ENCODE measurements around the gene TRIM31.

TRIM31 gene

GRCh38 chr6:30154709-30155519 is 42.0 kb upstream of the TRIM31 start:
- H3K9me3 ChIP-seq (ENCODE audit: control insufficient read depth, low read depth, low read length) = no peaks in the 10 kb centered on the region
- no peaks in the 10 kb centered on the region for H3K36me3 ChIP-seq (ENCODE audit: control insufficient read depth, low read depth, low read length)
- no peak overlapping the region for H3K9ac ChIP-seq (ENCODE audit: low read length)
- no peak overlapping the region for H3K27ac ChIP-seq (ENCODE audit: low read length)
- H3K4me1 ChIP-seq (ENCODE audit: control insufficient read depth, low read depth, low read length) = no peaks in the 10 kb centered on the region
- no peaks in the 10 kb centered on the region for H3K27me3 ChIP-seq (ENCODE audit: control insufficient read depth, insufficient read depth, low read length)
- no peak overlapping the region for H3K4me3 ChIP-seq (ENCODE audit: low read length)

DNA sequence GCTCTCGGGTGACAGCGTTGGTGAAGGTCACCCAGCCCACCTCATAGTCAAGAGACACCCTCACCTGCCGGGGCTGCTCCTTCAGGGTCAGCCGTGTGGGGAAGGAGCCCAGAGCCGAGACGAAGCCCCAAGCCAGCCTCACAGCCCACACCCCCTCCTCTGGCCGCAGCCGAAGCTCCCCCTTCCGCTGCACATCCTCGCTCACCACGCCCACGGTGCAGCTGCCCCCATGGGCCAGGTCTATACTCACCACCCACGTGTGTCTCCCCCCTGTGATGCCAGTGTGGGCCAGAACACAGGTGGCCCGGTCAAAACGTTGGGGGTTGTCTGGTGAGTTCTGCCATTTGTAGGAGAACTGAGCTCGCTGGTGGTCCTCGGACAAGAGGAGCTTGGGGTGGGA is 41.2 kb upstream of the TRIM31 start:
- no peak overlapping the region for H3K4me3 ChIP-seq (ENCODE audit: low read length)
- no peaks in the 10 kb centered on the region for H3K4me1 ChIP-seq (ENCODE audit: control insufficient read depth, low read depth, low read length)
- H3K27ac ChIP-seq (ENCODE audit: low read length) = no peak overlapping the region
- H3K36me3 ChIP-seq (ENCODE audit: control insufficient read depth, low read depth, low read length) = no peaks in the 10 kb centered on the region
- H3K9me3 ChIP-seq (ENCODE audit: control insufficient read depth, low read depth, low read length) = no peaks in the 10 kb centered on the region
- no peak overlapping the region for H3K9ac ChIP-seq (ENCODE audit: low read length)
- no peaks in the 10 kb centered on the region for H3K27me3 ChIP-seq (ENCODE audit: control insufficient read depth, insufficient read depth, low read length)

GRCh38 chr6:30152910-30153610 is 40.2 kb upstream of the TRIM31 start:
- Histone ChIP-seq H3K4me1 (ENCODE audit: control insufficient read depth, low read depth, low read length) (no peaks in the 10 kb centered on the region), H3K9me3 (ENCODE audit: control insufficient read depth, low read depth, low read length) (no peaks in the 10 kb centered on the region), H3K4me3 (ENCODE audit: low read length) (no peak overlapping the region), H3K9ac (ENCODE audit: low read length) (no peak overlapping the region), H3K36me3 (ENCODE audit: control insufficient read depth, low read depth, low read length) (no peaks in the 10 kb centered on the region), H3K27me3 (ENCODE audit: control insufficient read depth, insufficient read depth, low read length) (no peaks in the 10 kb centered on the region), H3K27ac (ENCODE audit: low read length) (no peak overlapping the region)

GRCh38 chr6:30152016-30152673 is 39.3 kb upstream of the TRIM31 start:
- Histone ChIP-seq H3K27me3 (ENCODE audit: control insufficient read depth, insufficient read depth, low read length) (no peaks in the 10 kb centered on the region), H3K27ac (ENCODE audit: low read length) (no peak overlapping the region), H3K9me3 (ENCODE audit: control insufficient read depth, low read depth, low read length) (no peaks in the 10 kb centered on the region), H3K36me3 (ENCODE audit: control insufficient read depth, low read depth, low read length) (no peaks in the 10 kb centered on the region), H3K4me1 (ENCODE audit: control insufficient read depth, low read depth, low read length) (no peaks in the 10 kb centered on the region), H3K4me3 (ENCODE audit: low read length) (no peak overlapping the region), H3K9ac (ENCODE audit: low read length) (no peak overlapping the region)

DNA sequence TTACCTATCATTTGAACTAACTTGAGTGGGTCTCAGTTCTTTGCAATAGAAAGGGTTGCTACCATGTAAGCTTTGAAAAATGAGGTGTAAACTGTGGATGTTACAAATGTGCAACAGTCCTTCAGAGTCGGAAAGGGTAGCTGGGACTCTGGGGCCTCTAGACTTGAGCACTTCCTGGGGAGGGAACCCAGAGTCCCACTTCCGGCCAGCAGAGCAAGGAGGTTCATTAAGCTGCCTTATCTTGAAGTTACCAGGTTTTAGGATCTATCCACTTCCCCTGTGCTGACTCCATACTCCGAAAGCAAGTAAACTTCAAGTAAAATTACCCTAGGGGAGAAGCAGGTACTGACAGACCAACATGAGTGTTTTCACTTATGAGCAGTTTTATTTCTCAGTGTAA is 38.7 kb upstream of the TRIM31 start:
- Histone ChIP-seq H3K9me3 (ENCODE audit: control insufficient read depth, low read depth, low read length) (no peaks in the 10 kb centered on the region), H3K36me3 (ENCODE audit: control insufficient read depth, low read depth, low read length) (no peaks in the 10 kb centered on the region), H3K27me3 (ENCODE audit: control insufficient read depth, insufficient read depth, low read length) (no peaks in the 10 kb centered on the region), H3K4me3 (ENCODE audit: low read length) (no peak overlapping the region), H3K4me1 (ENCODE audit: control insufficient read depth, low read depth, low read length) (no peaks in the 10 kb centered on the region), H3K9ac (ENCODE audit: low read length) (no peak overlapping the region), H3K27ac (ENCODE audit: low read length) (no peak overlapping the region)

DNA sequence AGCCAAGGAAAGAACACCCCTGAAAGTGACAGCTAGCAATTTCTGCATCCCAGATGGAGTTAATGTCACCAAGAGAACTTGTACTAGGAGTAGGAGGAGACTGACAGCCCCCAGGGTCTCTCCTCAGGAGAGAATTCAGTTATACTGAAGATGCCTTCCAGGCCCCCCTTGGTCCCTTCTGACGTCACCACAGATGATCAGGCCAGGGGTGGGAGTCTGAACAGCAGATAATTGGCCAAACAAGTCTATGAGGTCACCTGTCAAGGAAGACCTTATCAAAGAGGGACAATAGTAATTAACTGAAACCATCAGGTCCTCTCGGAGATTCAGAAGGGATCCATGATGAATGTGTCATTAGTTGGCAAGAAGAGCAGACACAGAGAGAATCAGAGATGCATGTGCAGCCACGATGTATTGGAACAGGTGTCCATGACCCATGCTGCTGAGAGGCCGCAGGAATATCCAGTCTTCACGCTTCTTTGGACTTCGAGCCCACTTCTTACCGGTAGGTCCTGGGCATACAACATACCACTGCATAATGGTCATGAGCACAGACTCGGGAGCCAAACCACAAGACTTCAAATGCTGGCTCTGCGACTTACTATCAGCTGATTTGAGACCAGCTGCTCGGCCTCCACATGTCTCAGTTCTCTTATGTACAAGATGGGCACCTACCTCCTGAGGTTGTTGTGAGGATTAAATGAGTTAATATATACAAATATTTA is 37.9 kb upstream of the TRIM31 start:
- H3K27ac ChIP-seq (ENCODE audit: low read length) = no peak overlapping the region
- no peaks in the 10 kb centered on the region for H3K27me3 ChIP-seq (ENCODE audit: control insufficient read depth, insufficient read depth, low read length)
- H3K9me3 ChIP-seq (ENCODE audit: control insufficient read depth, low read depth, low read length) = no peaks in the 10 kb centered on the region
- no peak overlapping the region for H3K4me3 ChIP-seq (ENCODE audit: low read length)
- H3K4me1 ChIP-seq (ENCODE audit: control insufficient read depth, low read depth, low read length) = peaks cover 3% of the 10 kb centered on the region
- no peaks in the 10 kb centered on the region for H3K36me3 ChIP-seq (ENCODE audit: control insufficient read depth, low read depth, low read length)
- H3K9ac ChIP-seq (ENCODE audit: low read length) = no peak overlapping the region

- Histone ChIP-seq H3K27me3 (ENCODE audit: control insufficient read depth, insufficient read depth, low read length) (no peaks in the 10 kb centered on the region), H3K27ac (ENCODE audit: low read length) (no peak overlapping the region), H3K36me3 (ENCODE audit: control insufficient read depth, low read depth, low read length) (no peaks in the 10 kb centered on the region), H3K9ac (ENCODE audit: low read length) (no peak overlapping the region), H3K9me3 (ENCODE audit: control insufficient read depth, low read depth, low read length) (no peaks in the 10 kb centered on the region), H3K4me3 (ENCODE audit: low read length) (no peak overlapping the region), H3K4me1 (ENCODE audit: control insufficient read depth, low read depth, low read length) (peaks cover 9% of the 10 kb centered on the region)
Observed at GRCh38 chr6:30149858-30150550, 37.1 kb upstream of the TRIM31 start.

- no peak overlapping the region for H3K9ac ChIP-seq (ENCODE audit: low read length)
- peaks cover 9% of the 10 kb centered on the region for H3K4me1 ChIP-seq (ENCODE audit: control insufficient read depth, low read depth, low read length)
- H3K27me3 ChIP-seq (ENCODE audit: control insufficient read depth, insufficient read depth, low read length) = no peaks in the 10 kb centered on the region
- no peaks in the 10 kb centered on the region for H3K9me3 ChIP-seq (ENCODE audit: control insufficient read depth, low read depth, low read length)
- no peak overlapping the region for H3K4me3 ChIP-seq (ENCODE audit: low read length)
- no peak overlapping the region for H3K27ac ChIP-seq (ENCODE audit: low read length)
- H3K36me3 ChIP-seq (ENCODE audit: control insufficient read depth, low read depth, low read length) = no peaks in the 10 kb centered on the region
Observed at GRCh38 chr6:30149234-30149633, 36.3 kb upstream of the TRIM31 start.

- H3K9ac ChIP-seq (ENCODE audit: low read length) = no peak overlapping the region
- H3K27me3 ChIP-seq (ENCODE audit: control insufficient read depth, insufficient read depth, low read length) = no peaks in the 10 kb centered on the region
- peaks cover 9% of the 10 kb centered on the region for H3K4me1 ChIP-seq (ENCODE audit: control insufficient read depth, low read depth, low read length)
- no peak overlapping the region for H3K27ac ChIP-seq (ENCODE audit: low read length)
- H3K36me3 ChIP-seq (ENCODE audit: control insufficient read depth, low read depth, low read length) = no peaks in the 10 kb centered on the region
- H3K4me3 ChIP-seq (ENCODE audit: low read length) = no peak overlapping the region
- no peaks in the 10 kb centered on the region for H3K9me3 ChIP-seq (ENCODE audit: control insufficient read depth, low read depth, low read length)
Observed at GRCh38 chr6:30147096-30147495, 34.2 kb upstream of the TRIM31 start.

DNA sequence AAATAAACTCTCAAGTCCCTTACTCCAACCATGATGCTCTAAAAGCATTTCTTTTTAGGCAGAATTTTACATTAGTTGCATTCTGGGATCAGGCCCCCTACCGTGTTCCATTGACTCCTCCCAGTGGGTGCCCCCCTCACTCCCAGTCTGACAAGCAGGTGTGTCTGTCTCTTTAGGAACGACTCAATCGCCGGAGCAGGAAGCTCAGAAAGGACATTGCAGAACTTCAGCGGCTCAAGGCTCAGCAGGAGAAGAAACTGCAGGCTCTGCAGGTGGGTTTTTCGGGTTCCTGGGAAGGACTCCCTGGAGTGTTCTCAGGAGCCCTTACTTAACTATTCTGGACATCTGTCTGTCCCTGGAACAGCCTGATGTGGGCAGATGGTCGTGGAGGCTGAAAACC is 32.9 kb upstream of the TRIM31 start:
- H3K27ac ChIP-seq (ENCODE audit: low read length) = no peak overlapping the region
- no peaks in the 10 kb centered on the region for H3K36me3 ChIP-seq (ENCODE audit: control insufficient read depth, low read depth, low read length)
- no peak overlapping the region for H3K4me3 ChIP-seq (ENCODE audit: low read length)
- no peaks in the 10 kb centered on the region for H3K27me3 ChIP-seq (ENCODE audit: control insufficient read depth, insufficient read depth, low read length)
- H3K9me3 ChIP-seq (ENCODE audit: control insufficient read depth, low read depth, low read length) = no peaks in the 10 kb centered on the region
- H3K4me1 ChIP-seq (ENCODE audit: control insufficient read depth, low read depth, low read length) = peaks cover 9% of the 10 kb centered on the region
- no peak overlapping the region for H3K9ac ChIP-seq (ENCODE audit: low read length)

- H3K36me3 ChIP-seq (ENCODE audit: control insufficient read depth, low read depth, low read length) = no peaks in the 10 kb centered on the region
- H3K27me3 ChIP-seq (ENCODE audit: control insufficient read depth, insufficient read depth, low read length) = no peaks in the 10 kb centered on the region
- H3K9me3 ChIP-seq (ENCODE audit: control insufficient read depth, low read depth, low read length) = no peaks in the 10 kb centered on the region
- no peak overlapping the region for H3K4me3 ChIP-seq (ENCODE audit: low read length)
- peaks cover 9% of the 10 kb centered on the region for H3K4me1 ChIP-seq (ENCODE audit: control insufficient read depth, low read depth, low read length)
- H3K27ac ChIP-seq (ENCODE audit: low read length) = no peak overlapping the region
- H3K9ac ChIP-seq (ENCODE audit: low read length) = no peak overlapping the region
Observed at GRCh38 chr6:30144811-30145210, 31.9 kb upstream of the TRIM31 start.
